ENCODE measurements around the gene SLC6A19.

DNA sequence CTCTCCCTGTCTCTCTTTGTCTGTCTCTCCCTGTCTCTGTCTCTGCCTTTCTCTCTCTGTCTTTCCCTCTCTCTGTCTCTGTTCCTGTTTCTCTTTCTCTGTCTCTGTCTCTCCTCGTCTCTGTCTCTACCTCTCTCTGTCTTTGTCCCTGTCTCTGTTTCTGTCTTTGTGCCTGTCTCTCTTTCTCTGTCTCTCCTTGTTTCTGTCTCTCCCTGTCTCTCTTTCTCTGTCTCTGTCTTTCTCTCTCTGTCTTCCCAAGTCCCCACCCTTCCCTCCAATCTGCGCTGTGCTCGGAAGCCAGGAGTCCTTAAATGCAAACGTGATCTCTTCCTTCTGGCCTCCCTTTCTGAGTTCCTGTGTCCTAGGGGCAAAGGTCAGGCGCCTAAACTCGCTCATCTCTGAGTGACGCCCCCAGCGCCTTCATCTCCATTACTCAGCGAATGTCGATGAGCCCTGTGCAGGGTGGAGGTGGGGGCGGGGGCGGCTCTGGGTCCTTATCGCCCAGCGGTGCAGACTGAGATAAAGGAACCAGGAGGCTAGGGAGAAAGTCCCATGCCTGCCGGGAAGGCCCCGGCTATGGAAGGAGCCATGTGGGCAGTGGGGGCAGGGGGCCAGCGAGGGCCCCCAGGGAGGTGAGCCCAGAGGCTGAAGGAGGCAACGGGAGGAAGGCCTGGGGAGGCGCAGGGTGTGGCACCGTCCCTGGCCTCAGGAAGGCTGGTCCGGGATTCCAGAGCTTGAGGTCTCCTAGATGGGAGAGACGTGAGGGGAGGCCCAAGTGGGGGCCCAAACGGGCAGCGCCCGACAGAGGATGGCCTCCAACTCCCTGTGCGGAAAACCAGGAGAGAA lies 1.5 kb upstream of the SLC6A19 start:
- TF ChIP-seq, protein P1, sequence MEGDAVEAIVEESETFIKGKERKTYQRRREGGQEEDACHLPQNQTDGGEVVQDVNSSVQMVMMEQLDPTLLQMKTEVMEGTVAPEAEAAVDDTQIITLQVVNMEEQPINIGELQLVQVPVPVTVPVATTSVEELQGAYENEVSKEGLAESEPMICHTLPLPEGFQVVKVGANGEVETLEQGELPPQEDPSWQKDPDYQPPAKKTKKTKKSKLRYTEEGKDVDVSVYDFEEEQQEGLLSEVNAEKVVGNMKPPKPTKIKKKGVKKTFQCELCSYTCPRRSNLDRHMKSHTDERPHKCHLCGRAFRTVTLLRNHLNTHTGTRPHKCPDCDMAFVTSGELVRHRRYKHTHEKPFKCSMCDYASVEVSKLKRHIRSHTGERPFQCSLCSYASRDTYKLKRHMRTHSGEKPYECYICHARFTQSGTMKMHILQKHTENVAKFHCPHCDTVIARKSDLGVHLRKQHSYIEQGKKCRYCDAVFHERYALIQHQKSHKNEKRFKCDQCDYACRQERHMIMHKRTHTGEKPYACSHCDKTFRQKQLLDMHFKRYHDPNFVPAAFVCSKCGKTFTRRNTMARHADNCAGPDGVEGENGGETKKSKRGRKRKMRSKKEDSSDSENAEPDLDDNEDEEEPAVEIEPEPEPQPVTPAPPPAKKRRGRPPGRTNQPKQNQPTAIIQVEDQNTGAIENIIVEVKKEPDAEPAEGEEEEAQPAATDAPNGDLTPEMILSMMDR (IDR thresholded peaks at IDR 0.05; ENCODE audit: poor library complexity): no peak
- TF ChIP-seq EZH2phosphoT487 (IDR thresholded peaks at IDR 0.05; ENCODE audit: low read depth, severe bottlenecking, unreplicated experiment): no peak
